GM18868 (cell line): Measurements from ENCODE around the gene GPANK1.
"Not testable (repeated sequence)": the region's sequence is repeated elsewhere in the genome, so short reads cannot be mapped to it uniquely, and the experiment has no call there.

Experiments used
- ATAC-seq: cut with Tn5 transposase; IDR thresholded peaks from one replicate; pipeline ENCODE4 v1.9.1; 2021; ENCODE audit warnings: mild to moderate bottlenecking, moderate library complexity; ENCODE audit not compliant: unreplicated experiment

GPANK1 gene

GRCh38 chr6:31664790-31665500 is at the start of gene GPANK1:
Gene GPANK1 (minus strand): TSS chr6:31664997. CDS start chr6:31664478, 519 bp downstream.
- peak; percentile 31 for ATAC-seq

DNA sequence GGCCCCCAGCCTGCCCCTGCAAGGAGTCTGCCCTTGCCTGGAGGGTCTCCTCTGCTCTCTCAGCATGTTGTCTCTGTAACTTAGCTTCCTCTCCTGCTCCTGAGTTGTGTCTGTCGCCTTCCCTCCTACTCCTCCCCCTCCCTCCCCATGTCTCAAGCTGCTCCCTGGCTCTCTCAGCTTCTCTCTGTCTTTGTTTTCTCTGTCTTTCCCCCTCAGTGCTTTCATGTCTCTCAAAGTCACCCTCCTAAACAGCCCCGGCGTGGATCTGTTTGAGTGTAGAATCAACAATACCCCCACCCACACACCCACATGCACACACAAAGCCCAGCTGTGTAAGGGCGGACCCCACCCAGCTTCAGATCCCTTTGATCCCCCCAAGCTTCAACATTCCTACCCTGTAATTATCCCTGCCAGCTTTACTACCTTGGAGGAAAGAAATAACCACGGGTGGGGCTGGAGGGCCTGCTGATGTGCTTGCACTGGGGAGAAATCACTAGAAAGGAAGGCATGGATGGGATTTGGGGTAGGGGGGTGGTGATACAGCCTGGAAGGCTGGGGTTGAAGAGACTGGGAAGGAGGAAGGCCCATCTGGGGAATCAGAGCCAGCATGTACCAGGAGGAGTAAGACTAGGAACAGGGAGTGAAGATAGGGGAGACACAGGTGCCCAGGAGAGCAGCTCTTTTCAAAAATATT is 49.3 kb upstream of the GPANK1 start:
- ATAC-seq: no peak

GRCh38 chr6:31713465-31713864 is 48.7 kb upstream of the GPANK1 start:
- ATAC-seq: no peak

DNA sequence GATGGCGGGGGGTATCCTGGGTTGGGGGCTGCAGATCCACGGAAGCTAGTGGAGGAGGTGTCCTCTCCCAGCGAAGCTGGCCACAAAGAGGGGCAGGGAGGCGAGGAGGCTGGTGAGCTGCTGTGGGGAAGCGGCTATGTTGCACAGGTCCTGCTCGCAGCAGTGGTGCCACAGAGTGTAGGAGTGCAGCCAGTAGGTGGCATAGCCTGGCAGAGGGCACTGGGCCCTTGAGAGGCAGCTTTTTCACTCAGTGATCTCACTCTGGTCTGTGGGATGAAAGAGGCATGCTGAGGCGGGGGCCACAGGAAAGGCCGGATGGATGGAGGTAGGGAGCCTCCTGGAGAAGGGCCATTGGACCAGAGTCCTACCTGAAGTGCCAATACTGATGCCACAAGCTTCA is 47.5 kb upstream of the GPANK1 start:
- ATAC-seq: no peak

GRCh38 chr6:31711233-31711632 is 46.4 kb upstream of the GPANK1 start:
- no peak for ATAC-seq

GRCh38 chr6:31710523-31711219 is 45.9 kb upstream of the GPANK1 start:
- no peak for ATAC-seq

GRCh38 chr6:31709157-31709556 is 44.4 kb upstream of the GPANK1 start:
- ATAC-seq: not testable (repeated sequence)

DNA sequence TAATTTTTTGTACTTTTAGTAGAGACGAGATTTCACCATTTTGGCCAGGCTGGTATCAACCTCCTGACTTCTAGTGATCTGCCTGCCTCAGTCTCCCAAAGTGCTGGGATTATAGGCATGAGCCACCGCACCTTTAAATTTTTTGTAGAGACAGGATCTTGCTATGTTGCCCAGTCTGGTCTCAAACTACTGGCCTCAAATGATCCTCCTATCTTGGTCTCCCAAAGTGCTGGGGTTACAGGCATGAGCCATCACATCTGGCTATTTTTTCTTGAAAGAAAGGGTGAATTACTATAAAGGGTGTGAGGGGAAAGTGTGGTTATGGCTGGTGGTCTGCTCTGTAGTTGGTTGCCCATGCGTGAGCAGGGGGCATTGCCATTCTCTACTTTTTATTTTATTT is 43.4 kb upstream of the GPANK1 start:
- ATAC-seq: no peak

DNA sequence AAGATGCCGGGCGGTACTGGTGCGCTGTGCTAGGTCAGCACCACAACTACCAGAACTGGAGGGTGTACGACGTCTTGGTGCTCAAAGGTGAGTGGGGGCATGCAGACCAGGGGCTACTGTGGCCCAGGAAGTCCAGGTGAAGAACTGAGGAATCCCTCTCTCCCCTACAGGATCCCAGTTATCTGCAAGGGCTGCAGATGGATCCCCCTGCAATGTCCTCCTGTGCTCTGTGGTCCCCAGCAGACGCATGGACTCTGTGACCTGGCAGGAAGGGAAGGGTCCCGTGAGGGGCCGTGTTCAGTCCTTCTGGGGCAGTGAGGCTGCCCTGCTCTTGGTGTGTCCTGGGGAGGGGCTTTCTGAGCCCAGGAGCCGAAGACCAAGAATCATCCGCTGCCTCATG is 42.9 kb upstream of the GPANK1 start:
- ATAC-seq: no peak

DNA sequence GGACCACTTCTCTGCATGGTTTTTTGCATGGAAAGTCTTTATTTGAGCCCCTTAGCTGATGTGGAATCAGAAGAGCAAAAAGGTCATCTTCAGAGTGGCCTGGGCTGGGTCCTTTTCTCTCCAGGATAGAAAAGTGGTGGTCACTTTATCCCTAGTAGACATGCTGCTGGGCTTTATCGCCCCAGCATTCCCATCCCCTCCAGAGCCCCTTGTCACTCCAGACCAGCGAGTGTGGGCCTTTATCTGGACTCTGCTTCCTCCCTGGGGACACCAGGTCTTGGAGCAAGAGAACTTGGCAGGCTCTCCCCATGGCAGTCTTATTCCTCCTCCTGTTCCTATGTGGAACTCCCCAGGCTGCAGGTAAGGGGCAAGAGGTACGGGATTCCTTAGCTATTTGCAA is 41.8 kb upstream of the GPANK1 start, which contains the start of gene LY6G6F:
Gene LY6G6F (plus strand): TSS at position 268 of the 400 bp plus-strand sequence. CDS start 41 bp downstream, at position 309.
- no peak for ATAC-seq

DNA sequence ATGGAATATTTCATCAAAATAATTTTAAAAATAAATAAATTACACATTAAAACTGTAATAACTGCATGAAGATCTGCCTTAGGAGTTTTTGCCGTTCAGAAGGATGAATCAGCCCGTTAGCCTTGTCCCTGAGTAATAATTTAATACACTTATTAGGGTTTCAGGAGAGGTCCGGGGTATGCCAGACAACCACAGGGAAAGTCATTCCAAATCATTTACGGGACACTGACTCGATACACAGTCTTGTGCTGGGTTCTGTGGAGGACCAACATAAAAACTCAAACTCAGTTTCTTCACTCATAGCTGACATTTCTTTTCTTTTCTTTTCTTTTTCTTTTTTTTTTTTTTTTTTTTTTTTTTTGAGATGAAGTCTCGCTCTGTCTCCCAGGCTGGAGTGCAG is 41.1 kb upstream of the GPANK1 start:
- ATAC-seq: no peak

GRCh38 chr6:31702819-31703716 is 38.3 kb upstream of the GPANK1 start, which contains the start of gene ABHD16A:
Gene ABHD16A (minus strand): TSS chr6:31703324. CDS start chr6:31703281, 43 bp downstream.
- peak; percentile 94 for ATAC-seq

GRCh38 chr6:31702405-31702818 is 37.6 kb upstream of the GPANK1 start:
- no peak for ATAC-seq

DNA sequence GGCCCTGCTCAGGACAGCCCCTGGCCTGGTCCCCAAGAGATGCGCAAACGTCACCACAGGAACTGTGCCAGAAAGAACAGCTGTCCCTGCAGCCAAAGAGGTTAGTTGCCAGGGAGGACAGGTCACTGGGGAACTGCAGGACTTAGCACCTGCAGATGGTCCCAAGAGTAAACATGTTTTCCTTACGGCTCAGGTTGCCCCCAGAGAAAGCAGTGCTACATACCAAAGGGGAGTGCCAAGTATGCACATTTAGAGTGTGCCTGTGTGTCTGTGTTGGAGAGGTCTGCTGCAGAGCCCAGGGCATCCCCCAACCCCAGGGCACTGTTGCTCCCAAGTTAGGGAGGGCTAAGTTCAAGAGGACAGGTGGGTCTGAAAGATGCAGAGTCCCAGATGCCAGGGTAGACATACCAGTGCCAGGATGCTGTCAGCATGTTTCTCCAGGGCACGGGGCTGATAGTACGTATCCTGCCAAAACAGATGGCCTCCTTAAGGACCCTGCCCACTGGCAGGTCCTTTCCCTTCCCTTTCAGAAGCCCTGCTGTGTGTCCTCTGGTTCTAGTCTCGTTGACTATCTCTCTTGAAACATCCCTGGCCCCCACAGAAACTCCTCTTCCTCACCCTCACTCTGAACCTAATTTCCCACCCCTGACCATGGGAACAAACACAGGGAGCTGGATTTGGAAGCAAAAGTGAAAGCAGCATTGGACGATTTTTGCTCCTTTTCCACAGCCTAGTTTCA is 37.0 kb upstream of the GPANK1 start:
- no peak for ATAC-seq

GRCh38 chr6:31700740-31701401 is 36.1 kb upstream of the GPANK1 start:
- ATAC-seq: no peak

DNA sequence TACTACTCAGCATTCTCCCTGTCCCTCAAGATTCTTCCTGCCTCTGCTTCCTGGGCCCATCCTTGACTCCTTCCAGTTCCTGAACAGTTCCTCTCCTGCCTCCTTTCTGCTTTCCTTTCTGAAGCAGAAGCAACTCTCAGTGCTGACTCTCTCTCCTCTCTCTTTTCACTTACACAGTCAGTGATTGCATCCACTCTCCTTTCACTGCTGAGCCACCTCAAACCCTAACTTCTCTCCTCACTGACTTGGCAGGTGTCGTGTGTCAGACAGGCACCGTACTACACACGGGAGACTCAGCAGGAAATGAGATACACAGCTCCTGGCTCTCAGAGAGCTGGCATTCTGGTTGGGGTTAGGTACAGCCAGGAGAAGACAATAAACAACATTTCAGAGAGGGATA is 32.8 kb upstream of the GPANK1 start:
- ATAC-seq: no peak

GRCh38 chr6:31693535-31693934 is 28.7 kb upstream of the GPANK1 start:
- no peak for ATAC-seq

DNA sequence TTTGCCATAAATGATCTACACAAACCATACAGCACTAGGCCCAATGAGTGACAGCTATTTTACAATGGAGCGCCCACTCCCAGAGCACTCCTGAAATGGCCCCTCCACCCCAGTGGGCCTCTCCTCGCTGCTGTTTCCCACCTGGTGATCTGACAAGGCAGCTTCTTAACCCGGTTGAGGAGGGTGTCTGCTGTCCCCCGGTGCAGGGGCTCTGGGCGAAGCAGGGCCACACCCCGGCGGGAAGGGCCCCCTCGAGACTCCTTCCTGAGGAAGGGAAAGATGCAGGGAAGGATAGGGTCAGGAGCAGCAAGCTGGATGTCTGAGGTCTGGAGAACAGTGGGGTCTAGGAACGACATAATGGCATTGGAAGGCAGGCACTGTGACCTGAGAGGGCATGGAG is 28.1 kb upstream of the GPANK1 start:
- no peak for ATAC-seq

GRCh38 chr6:31692353-31692752 is 27.6 kb upstream of the GPANK1 start:
- ATAC-seq: no peak
